SU-DHL-6 (cell line): ENCODE results near the gene DUS1L.

Experiments used
- EZH2phosphoT487 ChIP-seq: fragments of 200-600 bp; sonication (generic), shearing (Covaris generic); conservative IDR thresholded peaks from 2 replicates; pipeline ENCODE4 v1.6.1; 2018; ENCODE audit warnings: mild to moderate bottlenecking, antibody characterized with exemption, low read length, moderate library complexity, mixed read lengths
- TF ChIP-seq, protein P1 (sequence below): fragments of 200-600 bp; sonication (generic); IDR thresholded peaks from one replicate; pipeline ENCODE4 v1.5.1; 2017; ENCODE audit warnings: antibody characterized with exemption, mild to moderate bottlenecking, low read length, moderate library complexity; ENCODE audit not compliant: insufficient read depth, poor library complexity, severe bottlenecking

DNA sequence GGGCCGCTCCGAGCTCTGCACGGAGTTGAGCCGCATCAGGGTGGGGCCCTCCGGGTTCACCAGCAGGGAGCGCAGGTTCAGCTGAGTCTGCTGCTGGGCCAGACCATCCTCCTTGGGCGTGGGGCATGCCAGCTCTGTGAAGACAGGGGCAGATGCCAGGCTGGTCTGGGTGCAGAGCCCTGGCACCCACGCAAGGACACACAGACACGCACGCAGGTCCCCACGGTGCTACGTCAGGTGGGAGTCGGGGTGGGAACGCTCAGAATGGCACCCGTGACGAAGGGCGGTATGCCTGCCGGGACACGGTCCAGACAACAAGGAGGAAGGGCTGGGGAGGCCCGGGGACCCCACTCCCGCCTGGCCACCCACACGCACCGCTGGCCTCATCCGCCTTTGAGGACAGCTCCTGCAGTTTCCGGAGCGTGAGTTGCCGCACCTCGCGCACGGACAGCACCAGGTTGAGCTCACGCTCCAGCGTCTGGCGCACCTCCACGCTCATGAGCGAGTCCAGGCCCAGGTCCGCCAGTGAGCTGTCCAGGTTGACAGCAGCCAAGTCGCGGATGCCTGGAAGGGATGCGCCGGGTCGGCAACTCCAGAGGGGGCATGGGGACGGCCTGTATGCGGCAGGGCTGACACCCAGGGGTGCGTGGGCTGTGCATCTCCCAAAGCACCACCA, 15.3 kb upstream of the DUS1L start:
- TF ChIP-seq, protein P1, sequence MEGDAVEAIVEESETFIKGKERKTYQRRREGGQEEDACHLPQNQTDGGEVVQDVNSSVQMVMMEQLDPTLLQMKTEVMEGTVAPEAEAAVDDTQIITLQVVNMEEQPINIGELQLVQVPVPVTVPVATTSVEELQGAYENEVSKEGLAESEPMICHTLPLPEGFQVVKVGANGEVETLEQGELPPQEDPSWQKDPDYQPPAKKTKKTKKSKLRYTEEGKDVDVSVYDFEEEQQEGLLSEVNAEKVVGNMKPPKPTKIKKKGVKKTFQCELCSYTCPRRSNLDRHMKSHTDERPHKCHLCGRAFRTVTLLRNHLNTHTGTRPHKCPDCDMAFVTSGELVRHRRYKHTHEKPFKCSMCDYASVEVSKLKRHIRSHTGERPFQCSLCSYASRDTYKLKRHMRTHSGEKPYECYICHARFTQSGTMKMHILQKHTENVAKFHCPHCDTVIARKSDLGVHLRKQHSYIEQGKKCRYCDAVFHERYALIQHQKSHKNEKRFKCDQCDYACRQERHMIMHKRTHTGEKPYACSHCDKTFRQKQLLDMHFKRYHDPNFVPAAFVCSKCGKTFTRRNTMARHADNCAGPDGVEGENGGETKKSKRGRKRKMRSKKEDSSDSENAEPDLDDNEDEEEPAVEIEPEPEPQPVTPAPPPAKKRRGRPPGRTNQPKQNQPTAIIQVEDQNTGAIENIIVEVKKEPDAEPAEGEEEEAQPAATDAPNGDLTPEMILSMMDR = no peak
- TF ChIP-seq EZH2phosphoT487 = no peak
